HL-60 (cell line): ENCODE data around the gene FAM107B.

ENCODE experiments used
- REST ChIP-seq: IDR thresholded peaks from 2 replicates; pipeline ENCODE4 v1.6.1; 2012; ENCODE audit warnings: low read depth; ENCODE audit not compliant: insufficient replicate concordance
- TF ChIP-seq, protein P1 (sequence below): IDR thresholded peaks from one replicate; pipeline ENCODE4 v1.5.1; 2011; ENCODE audit warnings: low read length, control low read depth, inconsistent platforms; ENCODE audit not compliant: insufficient read depth

DNA sequence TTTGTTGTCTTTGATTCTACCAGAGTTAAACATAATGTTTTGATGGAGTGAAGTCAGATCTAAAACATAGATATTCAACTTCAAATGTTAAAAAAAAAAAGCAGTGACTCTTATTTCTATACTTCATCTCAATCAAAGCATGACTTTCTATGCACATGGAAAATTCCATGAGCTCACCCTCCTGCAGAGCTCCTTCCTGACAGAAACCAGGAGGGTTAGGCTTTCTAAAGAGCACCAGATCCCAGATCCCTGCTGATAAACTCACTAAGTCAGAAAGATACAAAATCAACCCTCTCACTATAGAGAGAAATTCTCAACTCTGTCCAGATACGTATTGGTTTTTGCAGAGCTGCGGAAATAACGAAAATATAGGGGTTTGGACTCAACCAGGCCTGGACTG is 122.6 kb downstream of the FAM107B start:
- TF ChIP-seq, protein P1, sequence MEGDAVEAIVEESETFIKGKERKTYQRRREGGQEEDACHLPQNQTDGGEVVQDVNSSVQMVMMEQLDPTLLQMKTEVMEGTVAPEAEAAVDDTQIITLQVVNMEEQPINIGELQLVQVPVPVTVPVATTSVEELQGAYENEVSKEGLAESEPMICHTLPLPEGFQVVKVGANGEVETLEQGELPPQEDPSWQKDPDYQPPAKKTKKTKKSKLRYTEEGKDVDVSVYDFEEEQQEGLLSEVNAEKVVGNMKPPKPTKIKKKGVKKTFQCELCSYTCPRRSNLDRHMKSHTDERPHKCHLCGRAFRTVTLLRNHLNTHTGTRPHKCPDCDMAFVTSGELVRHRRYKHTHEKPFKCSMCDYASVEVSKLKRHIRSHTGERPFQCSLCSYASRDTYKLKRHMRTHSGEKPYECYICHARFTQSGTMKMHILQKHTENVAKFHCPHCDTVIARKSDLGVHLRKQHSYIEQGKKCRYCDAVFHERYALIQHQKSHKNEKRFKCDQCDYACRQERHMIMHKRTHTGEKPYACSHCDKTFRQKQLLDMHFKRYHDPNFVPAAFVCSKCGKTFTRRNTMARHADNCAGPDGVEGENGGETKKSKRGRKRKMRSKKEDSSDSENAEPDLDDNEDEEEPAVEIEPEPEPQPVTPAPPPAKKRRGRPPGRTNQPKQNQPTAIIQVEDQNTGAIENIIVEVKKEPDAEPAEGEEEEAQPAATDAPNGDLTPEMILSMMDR: no peak
- no peak for TF ChIP-seq REST
